Fibroblast of pulmonary artery (primary cell): Measurements from ENCODE around the gene NFIA.

Source experiments
- DNase-seq: peaks from one replicate; pipeline ENCODE4 v3.0.0-alpha.2; 2010; ENCODE audit warnings: low read depth
- H3K4me3 ChIP-seq: replicated peaks from 2 replicates; pipeline ENCODE4 v1.5.1; 2011; ENCODE audit warnings: low read depth, mild to moderate bottlenecking, control low read depth, low read length, moderate library complexity
- TF ChIP-seq, protein P1 (sequence below): IDR thresholded peaks from 2 replicates; pipeline ENCODE4 v1.5.1; 2011; ENCODE audit warnings: mild to moderate bottlenecking, control low read depth, low read length, inconsistent platforms; ENCODE audit errors: missing control alignments

The NFIA gene

GRCh38 chr1:61358770-61359455, 276.6 kb downstream of the NFIA start:
- no peak overlapping the region for H3K4me3 ChIP-seq
- DNase-seq: peak; percentile 65
- TF ChIP-seq, protein P1, sequence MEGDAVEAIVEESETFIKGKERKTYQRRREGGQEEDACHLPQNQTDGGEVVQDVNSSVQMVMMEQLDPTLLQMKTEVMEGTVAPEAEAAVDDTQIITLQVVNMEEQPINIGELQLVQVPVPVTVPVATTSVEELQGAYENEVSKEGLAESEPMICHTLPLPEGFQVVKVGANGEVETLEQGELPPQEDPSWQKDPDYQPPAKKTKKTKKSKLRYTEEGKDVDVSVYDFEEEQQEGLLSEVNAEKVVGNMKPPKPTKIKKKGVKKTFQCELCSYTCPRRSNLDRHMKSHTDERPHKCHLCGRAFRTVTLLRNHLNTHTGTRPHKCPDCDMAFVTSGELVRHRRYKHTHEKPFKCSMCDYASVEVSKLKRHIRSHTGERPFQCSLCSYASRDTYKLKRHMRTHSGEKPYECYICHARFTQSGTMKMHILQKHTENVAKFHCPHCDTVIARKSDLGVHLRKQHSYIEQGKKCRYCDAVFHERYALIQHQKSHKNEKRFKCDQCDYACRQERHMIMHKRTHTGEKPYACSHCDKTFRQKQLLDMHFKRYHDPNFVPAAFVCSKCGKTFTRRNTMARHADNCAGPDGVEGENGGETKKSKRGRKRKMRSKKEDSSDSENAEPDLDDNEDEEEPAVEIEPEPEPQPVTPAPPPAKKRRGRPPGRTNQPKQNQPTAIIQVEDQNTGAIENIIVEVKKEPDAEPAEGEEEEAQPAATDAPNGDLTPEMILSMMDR: no peak

GRCh38 chr1:61361931-61362330, 279.6 kb downstream of the NFIA start:
- no peak overlapping the region for H3K4me3 ChIP-seq
- TF ChIP-seq, protein P1: no peak
- DNase-seq: no peak

DNA sequence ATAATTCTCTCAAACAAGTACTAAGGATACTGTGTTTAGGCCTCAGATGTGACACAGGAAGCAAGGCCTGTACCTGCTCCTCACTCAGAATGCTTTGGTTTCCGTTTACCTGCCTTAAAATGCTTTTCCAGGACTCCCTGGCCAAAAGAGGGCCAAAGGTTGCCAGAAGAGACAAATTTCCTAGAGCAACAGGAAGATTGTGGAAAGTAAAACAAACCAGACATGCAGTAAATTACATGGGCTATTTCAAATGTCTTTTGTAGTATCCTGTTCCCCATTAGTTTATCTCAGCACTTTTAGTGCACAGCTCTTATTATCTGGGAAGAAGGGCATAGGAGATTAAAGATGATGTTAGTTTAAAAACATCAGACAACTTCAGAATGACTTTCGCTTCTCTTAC, 280.0 kb downstream of the NFIA start:
- TF ChIP-seq, protein P1: no peak
- no peak overlapping the region for H3K4me3 ChIP-seq
- no peak for DNase-seq

DNA sequence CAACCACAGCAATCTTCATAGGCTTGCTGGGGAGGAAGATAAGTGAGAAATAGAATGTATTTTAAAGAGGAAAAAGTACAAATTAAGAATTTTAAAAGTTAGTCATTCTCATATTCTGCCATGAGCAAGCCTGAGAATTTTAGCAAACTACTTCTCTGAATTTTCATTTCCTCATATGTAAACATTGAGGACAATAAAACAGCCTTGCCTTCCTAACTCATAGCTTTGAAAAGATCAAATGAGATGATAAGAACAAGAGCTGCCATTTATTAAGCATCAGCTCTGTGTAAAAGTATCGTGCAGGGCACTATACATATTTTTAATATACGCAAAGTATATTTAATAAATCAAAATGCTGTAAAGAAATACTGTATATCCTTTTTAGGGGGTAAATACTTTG, 286.0 kb downstream of the NFIA start:
- DNase-seq: no peak
- no peak overlapping the region for H3K4me3 ChIP-seq
- TF ChIP-seq, protein P1: no peak

DNA sequence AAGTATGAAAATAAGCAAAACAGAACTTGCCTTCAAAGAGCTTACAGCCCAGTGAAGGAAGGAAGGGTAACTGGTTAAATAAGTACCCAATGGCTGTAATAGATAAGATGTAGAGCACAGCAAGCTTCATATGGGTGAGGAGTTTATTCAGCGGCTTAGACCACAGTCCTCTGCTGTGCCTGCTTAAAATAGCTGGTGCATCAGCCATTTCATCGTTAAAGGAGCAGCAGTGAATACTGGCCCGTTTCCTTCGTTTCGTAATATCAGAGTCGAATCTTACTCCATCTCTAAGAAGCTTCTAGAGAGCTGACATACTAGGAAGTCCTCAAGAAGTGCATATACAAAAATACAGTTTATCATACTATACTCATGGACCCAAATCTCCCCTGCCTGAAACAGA, 286.5 kb downstream of the NFIA start:
- DNase-seq: no peak
- TF ChIP-seq, protein P1: no peak

GRCh38 chr1:61370177-61370912, 288.0 kb downstream of the NFIA start:
- TF ChIP-seq, protein P1: no peak

More for the DNA sequence above, 286.5 kb downstream of the NFIA start:
- H3K4me3 ChIP-seq: no peak overlapping the region

GRCh38 chr1:61370913-61371279, 288.5 kb downstream of the NFIA start:
- no peak for DNase-seq
- no peak overlapping the region for H3K4me3 ChIP-seq
- TF ChIP-seq, protein P1: no peak

More at GRCh38 chr1:61370177-61370912, 288.0 kb downstream of the NFIA start:
- DNase-seq: peak; percentile 15
- no peak overlapping the region for H3K4me3 ChIP-seq
